Left ventricle myocardium inferior (tissue), 1 donor: ENCODE data around the gene COL1A2. TPM values are rescaled to one million over a fixed set of nuclear protein-coding genes. Genes with fewer than 3 reads are reported as not detected.

ENCODE experiments used
- DNase-seq: peaks from one replicate; pipeline ENCODE4 v3.0.0-alpha.2; 2020
- H3K27ac ChIP-seq: fragments of 200-600 bp; replicated peaks from 2 replicates; pipeline ENCODE4 v1.8.0; 2021
- H3K27me3 ChIP-seq: fragments of 200-600 bp; 2 replicates; pipeline ENCODE4 v1.8.0; 2021; ENCODE audit warnings: low read depth
- H3K36me3 ChIP-seq: fragments of 200-600 bp; 2 replicates; pipeline ENCODE4 v1.8.0; 2021
- H3K4me1 ChIP-seq: fragments of 200-600 bp; 2 replicates; pipeline ENCODE4 v1.8.0; 2021
- H3K4me3 ChIP-seq: fragments of 200-600 bp; 2 replicates; pipeline ENCODE4 v1.8.0; 2021; ENCODE audit warnings: mild to moderate bottlenecking, moderate library complexity
- H3K9me3 ChIP-seq: fragments of 200-600 bp; replicated peaks from 2 replicates; pipeline ENCODE4 v1.8.0; 2021
- intact Hi-C: fragments of 100-400 bp; cut with micrococcal nuclease; formaldehyde crosslinking; loops from one replicate; pipeline ENCODE4 v1.11.0; 2022
- total RNA-seq: library from RNA; stranded (reverse); fragmentation: NEBNext Ultra II Directional; extraction: Animal tissue kit (Norgen Biotek cat#: 25700); gene quantifications from one replicate; pipeline ENCODE4 v1.2.1, GENCODE V29; 2021
- TF ChIP-seq, protein P1 (sequence below): fragments of 200-600 bp; IDR thresholded peaks from 2 replicates; pipeline ENCODE4 v1.8.0; 2021; ENCODE audit warnings: antibody characterized with exemption, mild to moderate bottlenecking, borderline replicate concordance
- donor health status: DM: no; HTN: yes; CAD: no; lungs with severe emphysema.

COL1A2 gene
- total RNA-seq, 1 donor from 2014 or later: 96.6 TPM

DNA sequence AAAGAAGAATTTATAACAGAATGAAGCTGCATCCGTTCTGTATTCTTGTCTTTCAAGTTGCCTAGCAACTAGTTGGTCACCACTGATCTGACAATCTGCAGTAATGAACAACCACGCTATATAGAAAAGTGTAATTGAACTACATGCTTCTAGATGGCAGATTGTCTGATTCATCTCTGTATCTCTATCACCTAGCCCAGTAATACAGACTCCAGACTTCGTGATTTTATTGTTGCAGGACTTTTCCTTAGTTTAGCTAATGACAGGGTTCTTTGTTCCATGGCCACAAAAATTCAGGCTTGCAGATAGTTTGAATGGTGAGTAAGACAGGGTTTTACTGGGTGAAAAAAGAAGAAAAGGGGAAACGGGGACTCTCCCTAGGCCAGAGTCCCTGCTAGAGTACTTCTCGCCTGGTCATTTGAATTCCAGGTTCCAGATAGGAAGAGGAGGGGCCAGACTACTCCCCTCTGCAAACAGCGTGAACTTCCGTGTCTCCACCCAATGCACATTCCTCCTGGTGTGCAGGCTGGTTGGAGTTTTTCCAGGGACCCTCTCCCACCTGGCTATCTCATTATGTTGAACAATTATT, 45.9 kb downstream of the COL1A2 start:
- no peak for DNase-seq
- Histone ChIP-seq H3K36me3 (no peaks in the 10 kb centered on the region), H3K27me3 (peaks cover 30% of the 10 kb centered on the region), H3K27ac (no peak overlapping the region), H3K4me1 (peaks cover 5% of the 10 kb centered on the region), H3K4me3 (no peak overlapping the region), H3K9me3 (no peaks in the 10 kb centered on the region)
- intact Hi-C loops: no loop called here
- TF ChIP-seq, protein P1, sequence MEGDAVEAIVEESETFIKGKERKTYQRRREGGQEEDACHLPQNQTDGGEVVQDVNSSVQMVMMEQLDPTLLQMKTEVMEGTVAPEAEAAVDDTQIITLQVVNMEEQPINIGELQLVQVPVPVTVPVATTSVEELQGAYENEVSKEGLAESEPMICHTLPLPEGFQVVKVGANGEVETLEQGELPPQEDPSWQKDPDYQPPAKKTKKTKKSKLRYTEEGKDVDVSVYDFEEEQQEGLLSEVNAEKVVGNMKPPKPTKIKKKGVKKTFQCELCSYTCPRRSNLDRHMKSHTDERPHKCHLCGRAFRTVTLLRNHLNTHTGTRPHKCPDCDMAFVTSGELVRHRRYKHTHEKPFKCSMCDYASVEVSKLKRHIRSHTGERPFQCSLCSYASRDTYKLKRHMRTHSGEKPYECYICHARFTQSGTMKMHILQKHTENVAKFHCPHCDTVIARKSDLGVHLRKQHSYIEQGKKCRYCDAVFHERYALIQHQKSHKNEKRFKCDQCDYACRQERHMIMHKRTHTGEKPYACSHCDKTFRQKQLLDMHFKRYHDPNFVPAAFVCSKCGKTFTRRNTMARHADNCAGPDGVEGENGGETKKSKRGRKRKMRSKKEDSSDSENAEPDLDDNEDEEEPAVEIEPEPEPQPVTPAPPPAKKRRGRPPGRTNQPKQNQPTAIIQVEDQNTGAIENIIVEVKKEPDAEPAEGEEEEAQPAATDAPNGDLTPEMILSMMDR: no peak

DNA sequence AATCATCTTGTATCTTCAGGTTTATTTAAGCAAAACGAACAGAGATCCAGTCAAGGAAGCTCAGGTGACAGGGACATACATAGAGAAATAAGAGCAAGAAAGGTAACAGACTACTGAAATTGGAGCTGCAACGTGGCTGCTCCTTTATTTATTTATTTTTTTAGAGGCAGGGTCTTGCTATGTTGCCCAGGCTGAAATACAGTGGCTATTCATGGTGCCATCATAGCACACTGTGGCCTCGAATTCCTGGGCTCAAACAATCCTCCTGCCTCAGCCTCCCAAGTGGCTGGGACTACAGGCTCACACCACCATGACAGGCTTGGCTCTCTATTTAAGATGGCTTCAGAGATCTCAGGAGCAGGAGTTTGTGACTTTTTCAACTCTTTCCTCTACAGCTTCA, 46.4 kb downstream of the COL1A2 start:
- TF ChIP-seq, protein P1: no peak
- Histone ChIP-seq H3K4me1 (peaks cover 5% of the 10 kb centered on the region), H3K9me3 (no peaks in the 10 kb centered on the region), H3K27me3 (peaks cover 36% of the 10 kb centered on the region), H3K4me3 (no peak overlapping the region), H3K27ac (no peak overlapping the region), H3K36me3 (no peaks in the 10 kb centered on the region)
- no peak for DNase-seq
- intact Hi-C loops: no loop called here

DNA sequence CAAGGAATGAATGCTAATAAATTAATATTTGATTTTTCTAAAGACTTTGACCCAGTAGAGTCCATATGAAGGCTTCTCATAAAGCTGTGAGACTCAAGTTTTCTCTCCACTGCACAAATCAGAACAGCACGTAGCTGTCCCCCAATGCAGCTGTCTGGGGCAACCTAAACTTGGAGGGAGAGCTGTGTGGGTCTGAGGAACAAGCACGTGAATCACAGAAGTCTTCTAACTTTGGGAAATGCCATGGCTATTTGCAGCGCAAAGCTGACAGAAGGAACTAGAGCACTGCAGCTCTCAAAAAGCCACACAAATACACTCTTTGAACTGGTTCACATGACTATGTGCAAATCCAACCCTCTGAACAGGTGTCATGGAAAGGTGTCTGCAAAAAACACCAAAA, 47.9 kb downstream of the COL1A2 start:
- Histone ChIP-seq H3K4me3 (no peak overlapping the region), H3K36me3 (no peaks in the 10 kb centered on the region), H3K27ac (no peak overlapping the region), H3K27me3 (peaks cover 35% of the 10 kb centered on the region), H3K4me1 (peaks cover 5% of the 10 kb centered on the region), H3K9me3 (no peaks in the 10 kb centered on the region)
- TF ChIP-seq, protein P1: no peak
- intact Hi-C loops: no loop called here
- DNase-seq: no peak

DNA sequence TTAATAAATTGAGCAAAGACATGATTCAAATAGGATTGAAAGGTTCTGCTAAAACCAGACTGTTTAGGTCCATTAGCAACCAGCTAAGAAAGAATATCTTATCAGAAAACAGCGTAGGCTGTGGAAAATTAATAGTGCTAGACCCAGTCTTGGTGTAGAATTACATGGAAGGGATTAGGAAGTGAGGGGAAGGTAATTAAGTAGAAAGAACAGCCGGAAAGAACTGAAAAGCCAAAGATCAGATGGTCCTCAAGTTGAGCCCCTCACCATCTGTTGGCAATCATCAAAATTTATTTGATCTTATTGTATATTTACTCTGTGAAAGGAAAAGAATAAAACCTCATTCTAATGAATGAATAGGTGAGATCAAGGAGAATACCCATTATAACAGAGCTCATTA, 50.1 kb downstream of the COL1A2 start:
- Histone ChIP-seq H3K36me3 (no peaks in the 10 kb centered on the region), H3K9me3 (peaks cover 8% of the 10 kb centered on the region), H3K27me3 (peaks cover 44% of the 10 kb centered on the region), H3K4me3 (no peak overlapping the region), H3K4me1 (peaks cover 10% of the 10 kb centered on the region), H3K27ac (no peak overlapping the region)
- intact Hi-C loops: no loop called here
- DNase-seq: no peak
- TF ChIP-seq, protein P1: no peak

DNA sequence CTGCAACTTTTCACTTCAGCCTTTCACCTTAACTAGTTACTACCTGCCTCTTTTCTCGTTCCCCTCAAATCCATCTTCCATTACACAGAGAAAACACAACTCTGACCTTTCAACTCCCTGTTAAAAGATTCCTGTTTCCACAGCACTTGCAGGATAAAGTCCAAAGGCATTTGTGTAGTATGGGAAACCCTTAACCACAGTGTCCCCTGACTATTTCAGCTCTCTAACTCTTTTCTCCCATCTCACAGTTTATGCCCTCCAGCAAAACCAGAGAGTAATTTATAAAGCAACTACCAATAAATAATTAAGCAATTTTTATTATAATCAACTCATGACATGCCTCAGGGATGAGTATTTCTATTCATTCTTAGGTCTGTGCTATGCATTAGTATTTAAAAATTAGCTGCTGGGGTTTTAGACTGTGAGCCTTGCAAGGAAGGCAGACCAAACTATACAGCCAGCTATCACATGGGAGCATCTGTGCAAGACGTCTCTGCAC, 51.0 kb downstream of the COL1A2 start:
- Histone ChIP-seq H3K36me3 (no peaks in the 10 kb centered on the region), H3K27me3 (peaks cover 44% of the 10 kb centered on the region), H3K9me3 (peaks cover 8% of the 10 kb centered on the region), H3K4me1 (peaks cover 11% of the 10 kb centered on the region), H3K27ac (no peak overlapping the region), H3K4me3 (no peak overlapping the region)
- intact Hi-C loops: no loop called here
- TF ChIP-seq, protein P1: no peak
- no peak for DNase-seq
